Measurements from ENCODE around the gene ERRFI1.

Gene ERRFI1

GRCh38 chr1:8043621-8044020, 17.5 kb upstream of the ERRFI1 start:
- DNase-seq: no peak

DNA sequence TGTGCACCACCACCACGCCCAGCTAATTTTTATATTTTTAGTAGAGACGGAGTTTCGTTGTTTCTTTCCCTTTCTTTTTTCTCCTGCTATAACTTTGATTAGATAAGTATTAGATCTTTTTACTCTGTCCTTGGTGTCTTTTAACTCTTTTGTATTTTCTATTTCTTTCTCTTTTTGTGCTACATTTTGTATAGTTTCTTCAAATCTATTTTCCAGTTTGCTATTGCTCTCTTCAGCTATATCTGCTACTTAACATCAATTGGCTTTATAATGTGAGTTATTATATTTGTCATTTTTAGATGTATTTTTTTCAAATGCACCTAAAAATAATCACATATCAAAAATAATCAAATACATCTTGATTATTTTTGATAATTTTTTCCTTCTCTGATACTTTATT, 16.0 kb upstream of the ERRFI1 start:
- no peak for DNase-seq

DNA sequence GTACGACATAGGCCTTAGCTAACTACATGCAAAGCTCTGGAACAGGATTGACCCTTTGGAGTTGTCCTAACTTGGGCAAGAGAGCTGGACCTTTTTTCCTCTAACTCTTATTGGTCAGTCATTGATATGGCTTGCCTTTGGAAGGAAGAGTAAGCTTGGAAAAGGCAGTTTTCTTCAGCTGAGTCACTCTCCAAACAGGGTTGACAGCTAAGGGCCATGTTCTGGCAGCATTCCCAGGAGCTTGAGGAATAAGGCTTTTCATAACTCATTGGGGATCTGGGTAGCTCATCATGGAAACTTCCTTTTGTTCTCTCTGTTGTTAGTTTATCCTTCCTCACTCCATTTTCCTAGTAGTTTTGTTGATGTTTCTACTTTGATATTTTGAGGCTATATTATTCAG, 14.5 kb upstream of the ERRFI1 start:
- no peak for DNase-seq

- DNase-seq: no peak
Measured at GRCh38 chr1:8039071-8039470, 13.0 kb upstream of the ERRFI1 start.

GRCh38 chr1:8035289-8035688, 9.2 kb upstream of the ERRFI1 start:
- DNase-seq: no peak

- DNase-seq: no peak
Measured at GRCh38 chr1:8033322-8033721, 7.2 kb upstream of the ERRFI1 start.

- no peak for DNase-seq
Measured at GRCh38 chr1:8032366-8032910, 6.3 kb upstream of the ERRFI1 start.

DNA sequence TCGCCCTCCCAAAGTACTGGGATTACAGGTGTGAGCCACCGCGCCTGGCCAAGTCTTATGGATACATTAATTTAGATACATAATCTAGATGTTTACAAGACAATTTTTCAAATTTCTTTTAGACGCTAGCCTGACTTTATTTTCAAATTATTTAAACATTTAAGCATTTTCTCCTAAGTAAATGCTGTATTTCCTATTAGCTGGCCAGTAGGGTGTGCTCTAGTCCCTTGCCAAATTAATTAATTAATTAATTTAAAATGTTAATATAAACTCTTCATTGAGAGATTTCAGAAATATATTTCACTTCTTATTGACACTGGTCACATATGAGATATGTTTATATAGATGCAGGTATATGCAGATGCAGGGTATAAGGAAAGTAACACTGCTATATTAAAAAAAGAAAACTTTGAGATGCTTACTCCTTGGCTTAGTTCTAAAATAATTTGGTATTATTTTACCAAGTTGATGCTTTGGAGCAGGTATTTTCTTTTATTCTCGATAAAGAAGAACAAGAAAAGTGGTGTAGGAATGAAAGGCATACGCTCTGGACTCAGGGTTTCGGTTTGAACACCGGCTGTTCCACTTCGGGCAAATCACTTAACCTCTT, 5.2 kb upstream of the ERRFI1 start:
- peak; percentile 21 for DNase-seq

DNA sequence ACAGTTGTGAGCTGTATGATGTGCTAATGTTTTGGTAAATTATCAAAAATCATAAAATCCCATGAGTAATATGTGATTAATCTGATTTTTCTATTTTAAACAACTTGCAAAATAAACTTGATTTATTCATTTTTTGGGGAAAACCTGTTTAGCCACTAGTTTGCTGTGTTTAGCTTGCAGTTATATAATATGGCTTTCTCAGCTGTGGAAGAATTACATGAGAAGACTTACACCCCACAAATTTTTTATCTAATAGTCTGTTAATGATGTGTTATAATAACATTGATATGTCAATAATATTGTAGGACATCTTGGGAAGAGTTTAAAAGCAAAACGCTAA, 2.4 kb upstream of the ERRFI1 start:
- no peak for DNase-seq

- DNase-seq: no peak
Measured at GRCh38 chr1:8027748-8028570, 1.9 kb upstream of the ERRFI1 start.

- DNase-seq: no peak
Measured at GRCh38 chr1:8026976-8027747, 1.1 kb upstream of the ERRFI1 start.

DNA sequence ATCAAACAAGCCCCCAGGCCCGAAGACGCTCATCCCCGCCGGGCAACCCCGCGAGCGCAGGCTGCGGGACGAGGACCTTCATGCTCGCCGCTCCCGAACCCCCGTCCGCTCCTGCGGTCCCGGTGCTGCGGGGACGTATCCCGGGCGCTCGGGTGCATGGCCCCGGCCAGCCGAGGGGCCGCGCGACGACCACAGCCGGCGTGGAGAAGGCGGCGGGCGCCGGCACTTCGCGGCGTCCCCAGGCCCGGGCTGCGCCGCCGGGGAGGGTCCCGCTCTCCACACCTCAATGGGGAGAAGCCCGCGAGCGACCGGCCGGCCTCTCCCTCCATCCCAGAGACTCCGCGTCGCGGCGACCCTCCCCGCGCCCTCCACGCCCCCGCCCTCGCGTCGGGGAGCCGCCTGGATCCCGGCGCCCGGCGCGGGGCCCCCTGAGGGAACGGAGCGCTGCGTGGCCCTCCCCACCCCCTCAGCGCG, 401 bp downstream of the ERRFI1 start:
- DNase-seq: no peak

DNA sequence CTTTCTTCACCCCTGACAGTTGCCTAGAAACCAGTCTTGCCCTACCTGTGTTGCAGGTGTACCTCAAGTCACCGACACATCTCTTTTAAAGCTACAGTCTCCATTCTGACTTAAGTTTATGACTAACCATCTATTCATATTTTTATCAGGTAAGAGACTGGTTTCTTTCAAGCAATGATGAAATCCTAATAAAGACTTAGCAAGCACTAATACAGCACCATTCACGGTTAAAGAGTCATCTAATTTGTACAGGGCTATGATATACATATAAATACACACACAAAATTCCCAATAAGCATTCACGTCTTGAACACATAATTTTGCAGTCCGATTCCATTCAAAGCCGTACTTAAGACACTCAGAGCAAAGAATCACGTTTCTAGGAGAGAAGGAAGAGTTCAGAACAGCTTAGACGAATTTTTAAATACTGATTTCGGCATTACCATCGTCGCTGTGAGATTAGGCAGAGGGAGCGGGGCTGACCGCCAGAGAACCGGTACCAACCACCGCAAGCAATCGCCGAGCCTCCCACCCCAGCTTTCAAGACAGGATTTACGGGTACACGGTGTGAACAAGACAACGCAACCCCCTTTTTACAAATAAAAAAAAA, 943 bp downstream of the ERRFI1 start:
- no peak for DNase-seq

- no peak for DNase-seq
Measured at GRCh38 chr1:8024329-8024728, 1.8 kb downstream of the ERRFI1 start.

DNA sequence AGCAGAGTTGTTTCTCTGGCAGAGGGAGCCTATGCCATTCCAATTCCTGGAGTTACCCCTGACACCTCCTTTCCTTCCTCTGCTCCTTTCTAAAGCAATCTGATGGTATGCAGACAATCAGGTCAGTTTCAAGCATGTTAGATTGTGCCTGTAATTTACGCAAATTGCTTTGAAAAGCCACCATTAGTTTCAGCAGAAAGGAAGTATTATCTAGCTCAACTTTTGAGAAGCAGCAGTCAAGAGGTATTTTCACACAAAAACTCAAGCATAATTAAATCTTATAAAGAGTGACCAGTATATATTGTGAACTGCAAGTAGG, 2.2 kb downstream of the ERRFI1 start:
- no peak for DNase-seq

- DNase-seq: no peak
Measured at GRCh38 chr1:8023287-8023994, 2.7 kb downstream of the ERRFI1 start.

DNA sequence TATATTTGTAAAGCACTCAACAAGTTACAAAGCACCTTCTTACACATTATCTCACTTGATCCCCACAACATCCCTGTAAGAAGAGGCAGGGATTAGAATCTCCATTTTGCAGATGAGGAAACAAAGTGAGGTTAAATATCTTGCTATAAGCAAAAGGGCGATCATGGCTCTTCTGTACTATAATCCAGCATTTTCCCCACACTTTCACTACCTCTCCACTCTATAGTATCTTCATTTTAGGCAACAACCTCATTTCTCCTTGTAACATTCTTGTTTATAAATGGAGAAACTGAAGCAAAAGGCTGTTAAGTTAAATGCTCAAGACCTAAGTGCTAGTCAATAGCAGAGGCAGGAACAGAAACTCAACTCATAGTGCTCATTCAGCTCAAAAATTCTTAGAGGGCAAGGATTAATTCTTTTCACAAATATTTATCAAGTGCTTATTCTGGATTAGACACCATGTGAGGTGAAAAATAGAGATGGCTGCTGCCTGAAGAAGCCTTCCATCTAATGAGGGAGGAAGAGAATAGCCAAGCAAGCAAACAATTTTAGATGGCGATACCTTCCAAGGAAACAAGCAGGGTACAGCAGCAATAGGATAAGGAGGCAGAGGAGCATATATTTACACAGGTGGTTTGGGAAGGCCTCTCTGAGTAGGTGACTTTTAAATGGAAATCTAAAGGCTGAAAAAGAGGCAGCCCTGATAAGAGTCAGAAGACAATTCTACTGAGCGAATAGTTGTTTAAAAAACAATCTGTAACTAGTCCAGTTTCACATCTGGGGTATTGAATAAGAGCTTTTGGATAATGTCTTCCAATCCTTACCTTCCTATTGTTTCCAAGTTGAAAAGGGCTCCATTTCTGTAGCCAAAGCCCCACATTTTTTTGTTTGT, 3.5 kb downstream of the ERRFI1 start:
- no peak for DNase-seq

GRCh38 chr1:8021676-8022266, 4.3 kb downstream of the ERRFI1 start:
- DNase-seq: no peak

- no peak for DNase-seq
Measured at GRCh38 chr1:8020032-8020431, 6.1 kb downstream of the ERRFI1 start.

DNA sequence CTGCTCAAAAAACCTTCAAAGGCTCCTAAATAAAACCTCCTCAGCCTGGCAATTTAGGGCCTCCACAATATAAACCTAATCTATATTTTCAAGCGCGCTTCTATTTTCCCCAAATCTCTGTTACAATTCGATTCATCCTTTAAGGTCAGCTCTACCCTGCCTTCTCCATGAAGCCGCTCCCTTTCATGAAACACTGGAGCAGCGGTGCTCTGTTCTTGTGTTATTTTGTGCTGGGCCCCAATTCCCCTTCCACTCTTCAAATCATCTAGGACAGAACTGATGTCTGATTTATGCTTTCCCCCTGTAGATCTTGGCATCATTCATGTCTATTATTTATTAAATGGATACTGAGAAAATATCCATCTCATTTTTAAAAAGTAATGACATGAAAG, 6.9 kb downstream of the ERRFI1 start:
- no peak for DNase-seq
